Kidney (tissue), 14 donors: Measurements from ENCODE around the gene SRRM4. TPM values are rescaled to one million over a fixed set of nuclear protein-coding genes. Genes with fewer than 3 reads are reported as not detected.

ENCODE experiments used
- DNase-seq, 5 donors: peaks; one replicate each; pipeline ENCODE4 v3.0.0-alpha.2; 2013 to 2020
- FAIRE-seq: peaks from 2 replicates; lab custom pipeline; 2012; peaks lifted over from hg19 to GRCh38; lab: Jason Lieb, UNC
- H3K27ac ChIP-seq, 2 donors: one replicate each; pipeline ENCODE4 v1.7.0; 2013; ENCODE audit warnings: low read depth in 2 of 2, low read length in 2 of 2, inconsistent platforms in 1 of 2
- H3K27me3 ChIP-seq: one replicate; pipeline ENCODE4 v1.7.1; 2013; ENCODE audit warnings: low read length, inconsistent platforms; ENCODE audit not compliant: control insufficient read depth, insufficient read depth
- H3K36me3 ChIP-seq, 3 donors: one replicate each; pipeline versions ENCODE4 v1.7.0 to v1.7.1; 2013; ENCODE audit warnings: low read length in 3 of 3, control low read depth in 1 of 3, inconsistent platforms in 1 of 3; ENCODE audit not compliant: insufficient read depth in 3 of 3, control insufficient read depth in 2 of 3
- H3K4me1 ChIP-seq, 3 donors: one replicate each; pipeline versions ENCODE4 v1.7.0 to v1.7.1; 2013; ENCODE audit warnings: low read length in 3 of 3, inconsistent platforms in 1 of 3, low read depth in 1 of 3; ENCODE audit not compliant: control insufficient read depth in 2 of 3, insufficient read depth in 2 of 3
- H3K4me3 ChIP-seq, 3 donors: one replicate each; pipeline versions ENCODE4 v1.7.0 to v1.8.1; 2013; ENCODE audit warnings: low read length in 3 of 3, control low read depth in 1 of 3, inconsistent platforms in 1 of 3
- H3K9ac ChIP-seq, 3 donors: one replicate each; pipeline versions ENCODE4 v1.7.0 to v1.7.1; 2013; ENCODE audit warnings: low read length in 3 of 3, control low read depth in 1 of 3, inconsistent platforms in 1 of 3
- H3K9me3 ChIP-seq, 3 donors: one replicate each; pipeline versions ENCODE4 v1.7.0 to v1.7.1; 2013; ENCODE audit warnings: low read length in 3 of 3, control low read depth in 1 of 3, inconsistent platforms in 1 of 3; ENCODE audit not compliant: control insufficient read depth in 2 of 3, insufficient read depth in 1 of 3
- CTCF ChIP-seq: IDR thresholded peaks from 3 replicates; pipeline ENCODE4 v1.5.1; 2012; ENCODE audit warnings: mild to moderate bottlenecking, moderate library complexity, borderline replicate concordance; ENCODE audit not compliant: insufficient read depth; ENCODE audit errors: extremely low read depth
- intact Hi-C: fragments of 100-400 bp; cut with DNase I; formaldehyde crosslinking; loops from one replicate; pipeline ENCODE4 v1.11.1; 2022
- polyA plus RNA-seq: library from polyadenylated mRNA; stranded (reverse); fragments of 350-450 nt; fragmentation: Illumina TruSeq; extraction: RNeasy Lipid Tissue Mini Kit (QIAGEN cat#74804); gene quantifications from one replicate; pipeline ENCODE4 v1.2.3, GENCODE V29; 2014; ENCODE audit warnings: low read depth, low replicate concordance; ENCODE audit not compliant: insufficient read depth
- total RNA-seq: library from RNA; stranded (reverse); fragmentation: NEBNext Ultra II Directional; extraction: Animal tissue kit (Norgen Biotek cat#: 25700); gene quantifications from one replicate; pipeline ENCODE4 v1.2.1, GENCODE V29; 2021
- donor health status: control.
- donor health status: control.
- donor health status: control.
- donor health status: control.
- donor health status: control.
- donor health status: DM: yes; HTN: yes; CAD: no.
- donor health status: Normal renal cell carcinoma (clear cell type).

SRRM4 gene
- total and polyA plus RNA-seq, 2 donors from 2014 or later: 0.06 to 0.17 TPM

DNA sequence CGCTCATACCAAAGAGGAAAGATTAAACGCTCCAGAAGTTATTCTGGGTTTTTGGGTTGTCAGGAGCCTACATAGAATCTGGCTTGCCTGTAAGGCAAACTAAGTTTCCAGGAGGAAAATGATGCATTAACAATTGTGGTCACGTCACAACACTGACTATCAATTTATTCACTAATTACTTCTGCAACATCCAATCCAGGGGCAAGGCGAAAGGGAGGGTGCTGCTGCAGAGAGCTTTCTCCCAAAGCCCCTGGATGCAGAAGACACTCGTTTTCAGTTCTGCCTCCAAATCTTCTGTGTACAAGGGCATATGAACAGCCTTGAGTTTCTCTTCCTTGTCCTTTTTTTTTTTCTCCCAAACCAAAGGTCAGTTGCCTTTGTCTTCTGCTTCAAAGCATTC is 10.5 kb upstream of the SRRM4 start:
- FAIRE-seq: no peak
- no peak overlapping the region for H3K27ac ChIP-seq
- no peaks in the 10 kb centered on the region for H3K27me3 ChIP-seq
- H3K9me3 ChIP-seq: no peaks in the 10 kb centered on the region
- H3K36me3 ChIP-seq: no peaks in the 10 kb centered on the region
- intact Hi-C loops: no loop called here
- H3K9ac ChIP-seq: no peak overlapping the region
- no peak overlapping the region for H3K4me3 ChIP-seq
- H3K4me1 ChIP-seq: no peaks in the 10 kb centered on the region
- no peak for DNase-seq
- no peak for TF ChIP-seq CTCF

GRCh38 chr12:118972982-118973381 is 8.4 kb upstream of the SRRM4 start:
- no peak for DNase-seq
- no peak overlapping the region for H3K4me3 ChIP-seq
- no peaks in the 10 kb centered on the region for H3K4me1 ChIP-seq
- H3K27ac ChIP-seq: no peak overlapping the region
- no peaks in the 10 kb centered on the region for H3K27me3 ChIP-seq
- no peaks in the 10 kb centered on the region for H3K9me3 ChIP-seq
- no peak for FAIRE-seq
- intact Hi-C loops: no loop called here
- TF ChIP-seq CTCF: no peak
- no peak overlapping the region for H3K9ac ChIP-seq
- H3K36me3 ChIP-seq: no peaks in the 10 kb centered on the region

- Histone ChIP-seq H3K36me3 (no peaks in the 10 kb centered on the region), H3K27ac (no peak overlapping the region), H3K9ac (no peak overlapping the region), H3K4me1 (no peaks in the 10 kb centered on the region), H3K9me3 (no peaks in the 10 kb centered on the region), H3K27me3 (peaks cover 2% of the 10 kb centered on the region), H3K4me3 (no peak overlapping the region)
- DNase-seq (peak; percentile 19 to 65 (median 49)), FAIRE-seq (no peak)
- TF ChIP-seq CTCF: peak; percentile 59
- intact Hi-C loops: no loop called here
These were observed 1.5 kb upstream of the SRRM4 start for GRCh38 chr12:118979763-118980406.
